GM12864 (cell line): ENCODE results near the gene TMEM45A.
"Not testable (repeated sequence)": the region's sequence is repeated elsewhere in the genome, so short reads cannot be mapped to it uniquely, and the experiment has no call there.

ENCODE experiments used
- DNase-seq: peaks from one replicate; pipeline ENCODE4 v3.0.0-alpha.2; 2011; ENCODE audit warnings: low read depth
- H3K4me3 ChIP-seq: 2 replicates; pipeline ENCODE4 v1.5.1; 2011; ENCODE audit warnings: mild to moderate bottlenecking, low read depth, low read length, control low read depth
- TF ChIP-seq, protein P1 (sequence below): IDR thresholded peaks from 2 replicates; pipeline ENCODE4 v1.5.1; 2011; ENCODE audit warnings: low read depth, mild to moderate bottlenecking, moderate library complexity, low read length, control low read depth, inconsistent platforms; ENCODE audit errors: missing control alignments

TMEM45A gene

GRCh38 chr3:100532411-100532810 lies 40.0 kb downstream of the TMEM45A start:
- TF ChIP-seq, protein P1, sequence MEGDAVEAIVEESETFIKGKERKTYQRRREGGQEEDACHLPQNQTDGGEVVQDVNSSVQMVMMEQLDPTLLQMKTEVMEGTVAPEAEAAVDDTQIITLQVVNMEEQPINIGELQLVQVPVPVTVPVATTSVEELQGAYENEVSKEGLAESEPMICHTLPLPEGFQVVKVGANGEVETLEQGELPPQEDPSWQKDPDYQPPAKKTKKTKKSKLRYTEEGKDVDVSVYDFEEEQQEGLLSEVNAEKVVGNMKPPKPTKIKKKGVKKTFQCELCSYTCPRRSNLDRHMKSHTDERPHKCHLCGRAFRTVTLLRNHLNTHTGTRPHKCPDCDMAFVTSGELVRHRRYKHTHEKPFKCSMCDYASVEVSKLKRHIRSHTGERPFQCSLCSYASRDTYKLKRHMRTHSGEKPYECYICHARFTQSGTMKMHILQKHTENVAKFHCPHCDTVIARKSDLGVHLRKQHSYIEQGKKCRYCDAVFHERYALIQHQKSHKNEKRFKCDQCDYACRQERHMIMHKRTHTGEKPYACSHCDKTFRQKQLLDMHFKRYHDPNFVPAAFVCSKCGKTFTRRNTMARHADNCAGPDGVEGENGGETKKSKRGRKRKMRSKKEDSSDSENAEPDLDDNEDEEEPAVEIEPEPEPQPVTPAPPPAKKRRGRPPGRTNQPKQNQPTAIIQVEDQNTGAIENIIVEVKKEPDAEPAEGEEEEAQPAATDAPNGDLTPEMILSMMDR: no peak
- no peak for DNase-seq
- H3K4me3 ChIP-seq: no peak overlapping the region

- TF ChIP-seq, protein P1: no peak
- H3K4me3 ChIP-seq: no peak overlapping the region
- DNase-seq: no peak
Observed at GRCh38 chr3:100533176-100533575, 40.8 kb downstream of the TMEM45A start.

GRCh38 chr3:100535610-100535943 lies 43.2 kb downstream of the TMEM45A start:
- TF ChIP-seq, protein P1: no peak
- H3K4me3 ChIP-seq: no peak overlapping the region
- no peak for DNase-seq

GRCh38 chr3:100536093-100536492 lies 43.7 kb downstream of the TMEM45A start:
- no peak for DNase-seq
- TF ChIP-seq, protein P1: no peak
- H3K4me3 ChIP-seq: no peak overlapping the region

DNA sequence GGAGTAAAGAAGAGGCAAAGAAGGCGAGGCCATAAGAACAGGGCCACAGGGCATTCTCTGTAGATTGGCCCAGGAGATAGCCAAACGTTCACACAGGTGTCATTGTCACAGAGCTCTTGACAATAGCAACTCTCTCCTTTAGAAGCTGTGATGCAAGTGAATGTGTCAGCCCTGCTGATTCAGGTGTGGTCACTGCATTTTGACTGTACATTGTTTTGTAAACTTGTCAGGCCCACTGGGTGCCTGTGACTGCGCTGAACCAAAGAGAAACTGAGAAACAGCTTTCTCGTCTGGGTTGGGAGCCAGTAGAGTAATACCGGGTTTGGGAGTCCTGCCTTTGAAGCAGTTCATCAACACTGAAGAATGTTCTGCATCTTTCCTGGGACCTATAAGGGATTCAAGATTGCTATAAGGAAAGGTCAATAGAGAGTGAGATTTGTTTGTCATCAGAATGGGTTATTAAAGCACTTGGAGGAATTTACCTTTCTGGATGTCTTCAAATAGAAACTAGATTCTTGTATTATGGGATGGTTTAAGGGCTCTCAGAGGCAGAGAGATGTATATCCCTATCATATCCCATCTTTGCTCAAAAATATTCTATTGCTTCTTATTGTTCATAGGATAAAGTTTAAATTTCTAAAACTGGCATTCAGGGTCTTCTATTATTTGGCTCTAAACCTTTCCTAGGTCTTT lies 45.4 kb downstream of the TMEM45A start:
- TF ChIP-seq, protein P1: no peak
- DNase-seq: no peak
- H3K4me3 ChIP-seq: no peak overlapping the region

- DNase-seq: no peak
- no peak overlapping the region for H3K4me3 ChIP-seq
- TF ChIP-seq, protein P1: no peak
Observed at GRCh38 chr3:100538339-100538706, 45.9 kb downstream of the TMEM45A start.

DNA sequence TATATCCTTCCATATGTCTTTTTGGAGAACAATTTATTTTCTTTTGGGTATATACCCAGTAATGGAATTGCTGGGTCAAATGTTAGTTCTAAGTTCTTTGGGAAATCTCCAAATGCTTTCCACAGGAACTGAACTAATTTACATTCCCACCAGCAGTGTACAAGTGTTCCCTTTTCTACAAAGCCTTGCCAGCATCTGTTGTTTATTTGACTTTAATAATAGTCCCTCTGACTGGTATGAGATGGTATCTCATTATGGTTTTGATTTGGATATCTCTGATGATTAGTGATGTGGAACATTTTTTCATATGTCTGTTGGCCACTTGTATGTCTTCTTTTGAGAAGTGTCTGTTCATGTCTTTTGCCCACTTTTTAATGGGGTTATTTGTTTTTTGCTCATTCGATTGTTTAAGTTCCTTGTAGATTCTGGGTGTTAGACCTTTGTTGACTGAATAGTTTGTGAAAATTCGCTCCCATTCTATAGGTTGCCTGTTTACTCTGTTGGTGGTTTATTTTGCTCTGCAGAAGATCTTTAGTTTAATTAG lies 48.4 kb downstream of the TMEM45A start:
- DNase-seq: no peak
- TF ChIP-seq, protein P1: no peak
- H3K4me3 ChIP-seq: no peak overlapping the region

DNA sequence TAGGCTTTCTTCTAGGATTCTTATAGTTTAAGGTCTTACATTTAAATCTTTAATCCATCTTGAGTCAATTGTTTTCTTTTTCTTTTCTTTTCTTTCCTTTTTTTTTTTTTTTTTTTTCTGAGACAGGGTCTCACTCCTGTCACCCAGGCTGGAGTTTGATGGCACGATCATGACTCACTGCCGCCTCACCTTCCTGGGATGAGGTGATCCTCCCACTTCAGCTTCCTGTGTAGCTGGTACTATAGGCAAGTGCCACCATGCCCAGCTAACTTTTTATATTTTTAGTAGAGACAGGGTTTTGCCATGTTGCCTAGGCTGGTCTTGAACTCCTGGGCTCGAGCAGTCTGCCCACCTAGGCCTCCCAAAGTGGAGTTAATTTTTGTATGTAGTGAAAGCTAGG lies 49.0 kb downstream of the TMEM45A start:
- H3K4me3 ChIP-seq, DNase-seq: not testable (repeated sequence)
